GM21526 (cell line): Measurements from ENCODE around the gene DSE.
"Not testable (repeated sequence)": the region's sequence is repeated elsewhere in the genome, so short reads cannot be mapped to it uniquely, and the experiment has no call there.

Experiments
- ATAC-seq: cut with Tn5 transposase; IDR thresholded peaks from one replicate; pipeline ENCODE4 v1.9.1; 2021; ENCODE audit warnings: moderate library complexity; ENCODE audit not compliant: unreplicated experiment, low FRiP score

The DSE gene

GRCh38 chr6:116370760-116371119 lies at the start of gene DSE:
Gene DSE (plus strand): TSS chr6:116370947. CDS start chr6:116399251, 28,304 bp downstream.
- peak; percentile 74 for ATAC-seq

DNA sequence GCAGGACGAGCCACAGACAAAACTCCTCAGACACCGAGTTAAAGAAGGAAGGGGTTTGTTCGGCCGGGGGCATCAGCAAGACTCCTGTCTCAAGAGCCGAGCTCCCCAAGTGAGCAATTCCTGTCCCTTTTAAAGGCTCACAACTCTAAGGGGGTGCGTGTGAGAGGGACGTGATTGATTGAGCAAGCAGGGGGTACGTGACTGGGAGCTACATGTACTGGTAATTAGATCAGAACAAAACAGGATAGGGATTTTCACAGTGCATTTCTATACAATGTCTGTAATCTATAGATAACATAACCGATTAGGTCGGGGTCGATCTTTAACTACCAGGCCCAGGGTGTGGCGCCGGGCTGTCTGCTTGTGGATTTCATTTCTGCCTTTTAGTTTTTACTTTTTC lies 48.8 kb upstream of the DSE start:
- not testable (repeated sequence) for ATAC-seq

DNA sequence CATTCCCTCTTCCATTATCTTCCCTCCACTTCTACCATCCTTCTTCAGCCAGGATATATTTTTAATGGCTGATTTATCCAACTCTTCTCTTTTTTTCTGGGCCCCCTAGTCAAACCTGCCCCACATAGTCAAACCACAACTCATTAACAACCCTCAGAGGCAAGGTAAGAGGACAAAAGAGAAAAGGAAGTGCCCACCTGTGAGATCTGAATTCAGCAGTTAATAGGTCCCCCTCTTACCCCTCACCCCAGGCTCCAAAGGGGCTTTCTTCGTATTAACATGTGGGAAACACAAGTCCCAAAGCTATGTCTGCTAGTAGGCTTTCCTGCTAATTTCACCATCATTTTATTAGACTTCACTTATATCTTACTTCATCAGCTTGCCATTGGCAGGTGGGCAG lies 46.9 kb upstream of the DSE start:
- ATAC-seq: no peak

- ATAC-seq: not testable (repeated sequence)
Measured at GRCh38 chr6:116325634-116326132, 45.1 kb upstream of the DSE start.

DNA sequence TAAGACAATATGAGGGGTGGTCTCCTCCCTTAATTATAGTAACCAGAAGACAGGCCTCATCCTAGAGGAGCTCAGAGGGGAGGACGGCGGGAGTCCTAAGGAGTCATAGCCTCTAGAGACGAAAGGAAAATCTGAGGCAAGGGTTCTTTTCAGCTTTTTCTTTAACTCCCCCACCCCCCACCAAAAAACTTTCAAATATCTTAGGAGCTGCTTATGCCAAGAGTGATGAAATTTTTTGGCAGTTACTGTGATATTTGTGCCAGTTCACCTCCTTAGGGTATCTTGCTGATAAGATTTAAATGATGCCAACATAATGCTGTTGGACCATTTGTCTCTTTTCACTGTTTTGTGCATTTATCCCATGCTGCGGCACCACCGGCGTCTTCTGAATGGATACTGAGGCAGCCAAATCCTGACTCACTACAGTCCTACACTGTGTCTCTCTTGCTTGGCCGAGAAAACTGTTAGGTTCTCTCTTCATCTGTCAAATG lies 44.5 kb upstream of the DSE start:
- no peak for ATAC-seq

DNA sequence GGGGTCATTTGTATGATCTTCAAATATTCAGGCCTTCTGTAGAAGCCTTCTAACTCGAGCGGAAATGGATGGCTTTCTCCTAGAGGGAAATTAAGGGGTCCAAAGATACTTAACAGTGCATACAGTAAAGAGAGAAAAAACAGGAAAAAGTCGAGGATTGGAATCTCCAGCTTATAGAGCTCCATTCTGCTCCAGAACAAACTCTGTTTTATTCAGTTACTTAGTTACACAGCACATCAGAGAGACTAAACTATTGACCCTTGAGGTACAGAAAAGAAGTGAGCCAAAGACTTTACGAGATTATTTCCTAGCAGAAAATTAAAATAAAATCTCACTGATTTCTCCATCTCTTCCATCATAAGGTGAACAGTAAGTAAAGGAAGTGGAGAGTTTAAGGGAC lies 43.8 kb upstream of the DSE start:
- no peak for ATAC-seq

DNA sequence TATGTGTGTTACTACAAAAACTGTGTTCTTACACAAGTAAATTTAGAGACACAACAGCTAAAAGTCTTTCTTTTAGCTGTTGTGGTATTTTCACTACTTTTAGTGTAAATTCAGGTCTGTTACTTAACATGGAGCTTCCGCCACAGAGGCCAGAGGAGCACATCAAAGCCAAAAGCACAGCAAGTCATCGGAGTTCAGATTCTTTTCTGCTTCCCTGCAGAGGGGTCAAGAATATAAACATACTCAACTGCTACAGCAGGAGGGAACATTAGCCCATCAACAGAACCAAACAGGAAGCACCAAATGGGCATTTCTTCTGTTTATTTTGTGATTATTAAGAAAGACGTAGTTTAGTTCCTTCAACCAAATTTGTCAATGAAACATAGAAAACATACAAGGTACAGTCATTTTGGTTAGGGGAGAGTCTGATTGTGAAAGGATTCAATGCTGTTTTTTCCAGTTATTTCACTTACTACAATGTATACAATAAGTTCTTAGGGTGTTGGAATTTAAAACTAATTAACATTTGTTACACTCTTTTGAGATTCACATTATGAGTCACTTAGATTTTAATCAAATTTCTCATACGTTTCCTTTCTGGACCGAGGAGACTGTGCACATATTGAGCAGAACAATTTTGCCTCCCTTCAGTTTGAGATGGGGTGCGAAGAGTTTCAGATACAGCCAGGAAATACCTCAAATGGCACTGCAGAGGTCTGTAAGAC lies 42.8 kb upstream of the DSE start:
- ATAC-seq: no peak

GRCh38 chr6:116328528-116328903 lies 42.2 kb upstream of the DSE start:
- no peak for ATAC-seq

DNA sequence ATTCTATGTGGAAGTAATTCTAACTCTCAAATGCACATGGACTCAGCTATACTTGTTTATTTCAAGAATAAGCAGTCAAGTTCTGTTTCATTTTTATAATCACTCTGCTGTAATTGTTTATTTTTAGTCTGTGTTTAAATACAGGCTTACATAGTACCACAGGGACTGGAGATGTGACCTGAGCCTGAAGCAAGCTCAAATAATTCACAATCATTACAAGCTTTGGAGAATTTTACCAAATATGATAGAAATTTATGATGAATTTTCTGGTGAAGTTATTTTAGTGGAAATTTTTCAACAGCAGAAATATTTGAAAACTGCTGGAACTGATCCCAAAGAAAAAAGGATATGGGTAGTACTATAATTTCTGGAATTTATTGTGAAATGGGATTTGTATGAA lies 41.6 kb upstream of the DSE start:
- ATAC-seq: no peak

GRCh38 chr6:116330511-116330910 lies 40.2 kb upstream of the DSE start:
- ATAC-seq: no peak

DNA sequence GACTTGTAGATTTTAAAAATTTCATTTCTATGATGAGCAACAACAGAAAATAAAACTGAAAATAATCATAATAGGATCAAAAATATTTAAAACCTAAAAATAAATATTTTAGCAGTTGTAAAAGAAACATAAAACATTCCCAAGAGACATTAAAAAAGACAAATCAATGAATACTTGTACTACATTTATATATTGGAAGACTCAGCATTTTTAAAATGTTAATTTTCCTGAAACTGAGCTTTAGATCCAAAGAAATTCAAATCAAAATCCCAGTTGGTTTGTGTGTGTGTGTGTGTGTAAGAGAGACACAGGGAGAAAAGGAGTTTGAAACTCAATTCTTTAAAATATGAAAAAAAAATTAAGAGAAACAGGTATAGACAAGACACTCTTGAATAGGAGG lies 38.7 kb upstream of the DSE start:
- ATAC-seq: no peak

DNA sequence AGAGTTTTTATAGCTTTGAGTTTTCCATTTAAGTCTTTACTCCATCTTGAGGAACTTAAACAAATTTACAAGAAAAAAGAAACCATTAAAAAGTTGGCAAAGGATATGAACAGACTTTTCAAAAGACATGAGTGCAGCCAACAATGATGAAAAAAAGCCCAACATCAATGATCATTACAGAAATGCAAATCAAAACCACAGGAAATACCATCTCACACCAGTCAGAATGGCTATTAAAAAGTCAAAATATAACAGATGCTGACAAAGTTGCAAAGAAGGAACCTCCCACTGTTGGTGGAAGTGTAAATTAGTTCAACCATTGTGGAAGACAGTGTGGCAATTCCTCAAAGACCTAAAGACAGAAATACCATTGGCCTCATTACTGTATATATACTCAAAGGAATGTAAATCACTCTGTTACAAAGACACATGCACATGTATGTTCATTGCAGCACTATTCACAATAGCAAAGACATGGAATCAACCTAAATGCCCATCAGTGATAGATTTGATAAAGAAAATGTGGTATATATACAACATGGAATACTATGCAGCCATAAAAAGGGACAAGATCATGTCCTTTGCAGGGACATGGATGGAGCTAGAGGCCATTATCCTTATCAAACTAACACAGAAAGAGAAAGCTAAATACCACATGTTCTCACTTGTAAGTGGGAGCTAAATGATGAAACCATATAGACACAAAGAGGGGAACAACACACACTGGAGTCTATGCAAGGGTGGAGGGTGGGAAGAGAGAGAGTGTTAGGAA lies 35.9 kb upstream of the DSE start:
- not testable (repeated sequence) for ATAC-seq

- no peak for ATAC-seq
Measured at GRCh38 chr6:116335612-116336215, 35.0 kb upstream of the DSE start.

DNA sequence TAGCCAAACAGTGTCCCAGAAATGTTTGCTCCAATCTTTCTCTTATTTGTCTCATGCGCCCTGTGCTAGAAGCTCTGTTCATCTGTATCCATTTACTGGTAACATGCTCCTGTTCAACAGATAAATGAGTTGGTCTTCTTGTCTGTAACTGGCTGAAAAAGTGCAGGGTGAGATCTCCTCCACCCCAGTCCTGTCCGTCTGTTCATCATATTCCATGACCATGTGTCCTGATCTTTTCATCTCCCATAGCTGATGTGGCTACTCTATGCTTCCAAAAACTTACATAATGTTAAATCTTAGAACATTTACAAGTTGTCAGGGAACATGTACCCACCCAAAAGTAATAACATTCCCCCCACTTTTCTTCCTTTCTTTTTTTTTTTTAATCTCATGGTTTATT lies 31.8 kb upstream of the DSE start:
- ATAC-seq: no peak

DNA sequence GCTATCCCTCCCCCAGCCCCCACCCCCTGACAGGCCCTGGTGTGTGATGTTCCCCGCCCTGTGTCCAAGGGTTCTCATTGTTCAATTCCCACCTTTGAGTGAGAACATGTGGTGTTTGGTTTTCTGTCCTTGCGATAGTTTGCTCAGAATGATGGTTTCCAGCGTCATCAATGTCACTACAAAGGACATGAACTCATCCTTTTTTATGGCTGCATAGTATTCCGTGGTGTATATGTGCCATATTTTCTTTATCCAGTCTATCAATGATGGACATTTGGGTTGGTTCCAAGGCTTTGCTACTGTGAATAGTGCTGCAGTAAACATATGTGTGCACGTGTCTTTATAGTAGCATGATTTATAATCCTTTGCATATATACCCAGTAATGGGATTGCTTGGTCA lies 30.1 kb upstream of the DSE start:
- ATAC-seq: not testable (repeated sequence)

GRCh38 chr6:116349216-116349615 lies 21.5 kb upstream of the DSE start:
- no peak for ATAC-seq

GRCh38 chr6:116351101-116351500 lies 19.6 kb upstream of the DSE start:
- ATAC-seq: no peak

GRCh38 chr6:116352515-116353471 lies 18.0 kb upstream of the DSE start:
- ATAC-seq: no peak

GRCh38 chr6:116354236-116354635 lies 16.5 kb upstream of the DSE start:
- ATAC-seq: no peak

DNA sequence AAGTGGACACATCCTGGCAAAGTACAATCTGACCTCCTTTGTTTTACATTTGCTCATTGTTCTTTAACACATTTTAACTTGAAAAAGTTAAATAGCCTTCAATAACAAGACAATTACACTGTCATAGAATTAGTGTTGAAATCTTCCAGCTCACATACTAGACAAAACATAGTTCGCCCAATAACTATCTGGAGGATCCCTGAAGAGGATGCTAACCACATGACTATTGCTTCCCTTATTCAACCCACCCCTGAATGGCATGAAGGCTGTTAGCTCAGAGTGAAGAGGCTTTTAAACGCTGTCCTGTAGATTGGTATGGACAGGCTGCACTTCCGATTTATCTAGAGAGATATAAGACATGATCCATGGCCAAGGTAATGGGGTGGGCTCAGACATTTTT lies 15.0 kb upstream of the DSE start:
- ATAC-seq: no peak
